Measurements from ENCODE around the gene TEX55. TPM values are rescaled to one million over a fixed set of nuclear protein-coding genes. Genes with fewer than 3 reads are reported as not detected.

Gene TEX55
- total and polyA plus RNA-seq, 2 experiments from 2014 or later, result 0.17 TPM; not detected in 1

GRCh38 chr3:119147494-119147893 lies 1.5 kb downstream of the TEX55 start (continued):
- TF ChIP-seq CREB1 (CRISPR knock-in tag; IDR thresholded peaks at IDR 0.05; ENCODE audit: low read depth), result no peak

- no peak for TF ChIP-seq ZNF331 (CRISPR knock-in tag; IDR thresholded peaks at IDR 0.05; ENCODE audit: low read depth)
- no peak for TF ChIP-seq REST (IDR thresholded peaks at IDR 0.05; ENCODE audit: unreplicated experiment)
- no peak for TF ChIP-seq JUNB (IDR thresholded peaks at IDR 0.05; ENCODE audit: unreplicated experiment)
- no peak for TF ChIP-seq CTCF (conservative IDR thresholded peaks at IDR 0.05; ENCODE audit: low read depth in 2 of 2)
- no peak for TF ChIP-seq CREB1 (CRISPR knock-in tag; IDR thresholded peaks at IDR 0.05; ENCODE audit: low read depth)
- TF ChIP-seq EZH2 (IDR thresholded peaks at IDR 0.05; ENCODE audit: low read depth, unreplicated experiment), result no peak
- TF ChIP-seq EZH2phosphoT487 (IDR thresholded peaks at IDR 0.05; ENCODE audit: unreplicated experiment), result no peak
- TF ChIP-seq NANOG (IDR thresholded peaks at IDR 0.05; ENCODE audit: borderline replicate concordance), result no peak
- TF ChIP-seq ETS1 (IDR thresholded peaks at IDR 0.05), result no peak
- no peak for TF ChIP-seq STAT1 (IDR thresholded peaks at IDR 0.05; ENCODE audit: unreplicated experiment)
- TF ChIP-seq POLR2AphosphoS5 (IDR thresholded peaks at IDR 0.05; ENCODE audit: low read depth), result no peak
Measured at GRCh38 chr3:119148493-119149180, 2.7 kb downstream of the TEX55 start.

More at GRCh38 chr3:119148493-119149180, 2.7 kb downstream of the TEX55 start:
- no peak overlapping the region for H3K4me3 Mint-ChIP-seq
- Histone ChIP-seq H3K4me3 (no peak overlapping the region), H3K36me3 (ENCODE audit: insufficient read depth) (no peaks in the 10 kb centered on the region), H3F3A (replicated peaks; ENCODE audit: low read depth) (no peaks in the 10 kb centered on the region), H3K27me3 (ENCODE audit: insufficient read depth) (no peaks in the 10 kb centered on the region), H3K27ac (ENCODE audit: low read depth) (no peak overlapping the region), H3K79me2 (replicated peaks; ENCODE audit: insufficient read depth) (no peaks in the 10 kb centered on the region), H2AFZ (no peak overlapping the region), H3K9me2 (ENCODE audit: insufficient read depth) (no peaks in the 10 kb centered on the region), H3K4me1 (ENCODE audit: insufficient read depth) (no peaks in the 10 kb centered on the region), H3K4me2 (no peak overlapping the region), H4K20me1 (replicated peaks; ENCODE audit: insufficient read depth) (no peaks in the 10 kb centered on the region)
- peaks cover 13% of the 10 kb centered on the region; the same call in 2 of the 3 replicates for H3K9me3 Mint-ChIP-seq
- H3K27me3 Mint-ChIP-seq (ENCODE audit: insufficient read depth, low read depth, poor library complexity), result no peaks in the 10 kb centered on the region
- ATAC-seq (no peak), DNase-seq (ENCODE audit: low spot score) (no peak)
- H3K4me1 Mint-ChIP-seq, result no peaks in the 10 kb centered on the region
- no peak overlapping the region for H3K27ac Mint-ChIP-seq
- H3K36me3 Mint-ChIP-seq (ENCODE audit: low read depth), result peaks cover 4% of the 10 kb centered on the region; the same call in 1 of the 3 replicates

Measured in GM23338 (cell line).